ENCODE results near the gene ITPR1.

The ITPR1 gene

GRCh38 chr3:4529876-4530588 lies 36.9 kb downstream of the ITPR1 start:
- DNase-seq (ENCODE audit: low spot score): no peak
- no peak for TF ChIP-seq CTCF (IDR thresholded peaks at IDR 0.05; ENCODE audit: extremely low read depth, missing control alignments)

- TF ChIP-seq CTCF (IDR thresholded peaks at IDR 0.05; ENCODE audit: extremely low read depth, missing control alignments): no peak
- DNase-seq (ENCODE audit: low spot score): no peak
These were observed 38.4 kb downstream of the ITPR1 start for GRCh38 chr3:4531478-4532025.

GRCh38 chr3:4532535-4533112 lies 39.5 kb downstream of the ITPR1 start:
- TF ChIP-seq CTCF (IDR thresholded peaks at IDR 0.05; ENCODE audit: extremely low read depth, missing control alignments): no peak

GRCh38 chr3:4533489-4534443 lies 40.6 kb downstream of the ITPR1 start:
- TF ChIP-seq CTCF (IDR thresholded peaks at IDR 0.05; ENCODE audit: extremely low read depth, missing control alignments): no peak
- no peak for DNase-seq (ENCODE audit: low spot score)

More at GRCh38 chr3:4532535-4533112, 39.5 kb downstream of the ITPR1 start:
- DNase-seq (ENCODE audit: low spot score): no peak

GRCh38 chr3:4534906-4535305 lies 41.8 kb downstream of the ITPR1 start:
- no peak for TF ChIP-seq CTCF (IDR thresholded peaks at IDR 0.05; ENCODE audit: extremely low read depth, missing control alignments)
- DNase-seq (ENCODE audit: low spot score): no peak

- TF ChIP-seq CTCF (IDR thresholded peaks at IDR 0.05; ENCODE audit: extremely low read depth, missing control alignments): no peak
- DNase-seq (ENCODE audit: low spot score): no peak
These were observed 43.1 kb downstream of the ITPR1 start for GRCh38 chr3:4536260-4536659.

All from GM20000 (cell line).